Loucy (cell line): ENCODE measurements around the gene ABHD5.
A peak's percentile ranks its signal among the peaks of the same experiment; 100 is the strongest.

Experiments used
- H2AFZ ChIP-seq: fragments of 200-600 bp; sonication (generic); 2 replicates; pipeline ENCODE4 v1.6.0; 2016; ENCODE audit warnings: antibody characterized with exemption, mild to moderate bottlenecking, low read length, moderate library complexity
- H3F3A ChIP-seq: fragments of 200-600 bp; 2 replicates; pipeline ENCODE4 v1.6.0; 2016; ENCODE audit warnings: antibody characterized with exemption, low read depth, mild to moderate bottlenecking
- H3K27me3 ChIP-seq: fragments of 200-600 bp; sonication (generic); 2 replicates; pipeline ENCODE4 v1.6.1; 2014; ENCODE audit warnings: low read length, mild to moderate bottlenecking; ENCODE audit not compliant: insufficient read depth, poor library complexity, severe bottlenecking
- H3K36me3 ChIP-seq: fragments of 200-600 bp; sonication (generic); 2 replicates; pipeline ENCODE4 v1.6.1; 2016; ENCODE audit warnings: low read length; ENCODE audit not compliant: insufficient read depth
- H3K4me1 ChIP-seq: fragments of 200-600 bp; sonication (generic); 2 replicates; pipeline ENCODE4 v1.5.1; 2014; ENCODE audit warnings: low read length, mild to moderate bottlenecking; ENCODE audit not compliant: insufficient read depth, poor library complexity, severe bottlenecking
- H3K4me2 ChIP-seq: fragments of 200-600 bp; sonication (generic); 2 replicates; pipeline ENCODE4 v1.6.0; 2014; ENCODE audit warnings: antibody characterized with exemption, low read length, low read depth, mild to moderate bottlenecking; ENCODE audit not compliant: poor library complexity, severe bottlenecking
- H3K4me3 ChIP-seq: fragments of 200-600 bp; sonication (generic); 2 replicates; pipeline ENCODE4 v1.5.1; 2014; ENCODE audit warnings: low read length, mild to moderate bottlenecking, mixed read lengths; ENCODE audit not compliant: poor library complexity, severe bottlenecking
- H3K79me2 ChIP-seq: fragments of 200-600 bp; sonication (generic); 2 replicates; pipeline ENCODE4 v1.6.1; 2014; ENCODE audit warnings: low read length; ENCODE audit not compliant: insufficient read depth
- H3K9ac ChIP-seq: fragments of 200-600 bp; sonication (generic); 2 replicates; pipeline ENCODE4 v1.6.0; 2014; ENCODE audit warnings: mild to moderate bottlenecking, low read depth, low read length, moderate library complexity; ENCODE audit not compliant: poor library complexity, severe bottlenecking
- H3K9me2 ChIP-seq: fragments of 200-600 bp; sonication (generic); replicated peaks from 2 replicates; pipeline ENCODE4 v1.6.1; 2016; ENCODE audit warnings: low read depth, low read length, mixed read lengths
- H3K9me3 ChIP-seq: fragments of 200-600 bp; sonication (generic); 2 replicates; pipeline ENCODE4 v1.6.1; 2014; ENCODE audit warnings: mild to moderate bottlenecking, antibody characterized with exemption, low read length, low read depth; ENCODE audit not compliant: insufficient read depth
- H4K20me1 ChIP-seq: fragments of 200-600 bp; sonication (generic); 2 replicates; pipeline ENCODE4 v1.6.0; 2014; ENCODE audit warnings: antibody characterized with exemption, low read length, mild to moderate bottlenecking; ENCODE audit not compliant: insufficient read depth, poor library complexity, severe bottlenecking
- EZH2phosphoT487 ChIP-seq: fragments of 200-600 bp; IDR thresholded peaks from 2 replicates; pipeline ENCODE4 v1.6.1; 2018; ENCODE audit warnings: antibody characterized with exemption, mild to moderate bottlenecking, moderate library complexity, borderline replicate concordance
- TF ChIP-seq, protein P1 (sequence below): fragments of 200-600 bp; sonication (generic); conservative IDR thresholded peaks from 2 replicates; pipeline ENCODE4 v1.5.1; 2014; ENCODE audit warnings: mild to moderate bottlenecking, antibody characterized with exemption, low read length

ABHD5 gene

DNA sequence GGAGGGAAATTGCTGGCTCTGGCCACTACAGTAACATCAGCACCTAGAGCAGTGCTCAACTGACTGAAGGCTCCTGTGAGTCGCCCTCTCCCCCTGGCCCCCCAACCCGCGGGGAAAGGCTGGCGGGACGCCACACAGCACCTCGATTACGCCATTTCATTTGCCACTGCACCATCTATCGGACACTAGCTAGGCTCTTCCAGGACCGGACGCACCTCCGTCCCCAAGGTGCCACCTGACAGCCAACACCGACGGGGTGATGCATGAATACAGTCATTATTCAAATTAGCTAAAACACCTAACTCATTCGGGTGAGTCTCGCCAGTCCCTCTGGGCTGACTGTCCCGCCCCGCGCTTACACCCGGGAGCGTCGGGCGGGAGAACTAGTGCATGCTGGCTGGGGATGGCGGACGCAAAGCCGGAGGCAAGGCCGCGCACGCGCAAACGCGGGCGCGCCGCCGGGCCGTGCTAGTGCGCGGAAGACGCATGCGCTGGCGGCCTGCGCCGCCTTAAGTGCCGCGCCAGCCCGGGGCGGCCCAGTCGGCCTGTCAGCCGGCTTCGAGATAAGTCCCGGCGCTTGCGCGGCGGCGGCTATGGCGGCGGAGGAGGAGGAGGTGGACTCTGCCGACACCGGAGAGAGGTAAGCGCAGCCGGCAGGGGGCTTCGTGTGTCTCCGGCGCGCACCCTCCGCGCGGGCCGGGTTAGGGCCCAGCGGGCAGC lies at the start of gene ABHD5:
Gene ABHD5 (plus strand): TSS at position 539 of the 720 bp plus-strand sequence. CDS start 55 bp downstream, at position 594.
- peak within 1 kb of the TSS; percentile 82 for H3K4me2 ChIP-seq
- H3K9me2 ChIP-seq: no peaks in the 10 kb centered on the region
- H3K4me3 ChIP-seq: peak within 1 kb of the TSS; percentile 85
- peaks cover 35% of the 10 kb centered on the region for H3K79me2 ChIP-seq
- peak within 1 kb of the TSS; percentile 74 for H3K9ac ChIP-seq
- TF ChIP-seq, protein P1, sequence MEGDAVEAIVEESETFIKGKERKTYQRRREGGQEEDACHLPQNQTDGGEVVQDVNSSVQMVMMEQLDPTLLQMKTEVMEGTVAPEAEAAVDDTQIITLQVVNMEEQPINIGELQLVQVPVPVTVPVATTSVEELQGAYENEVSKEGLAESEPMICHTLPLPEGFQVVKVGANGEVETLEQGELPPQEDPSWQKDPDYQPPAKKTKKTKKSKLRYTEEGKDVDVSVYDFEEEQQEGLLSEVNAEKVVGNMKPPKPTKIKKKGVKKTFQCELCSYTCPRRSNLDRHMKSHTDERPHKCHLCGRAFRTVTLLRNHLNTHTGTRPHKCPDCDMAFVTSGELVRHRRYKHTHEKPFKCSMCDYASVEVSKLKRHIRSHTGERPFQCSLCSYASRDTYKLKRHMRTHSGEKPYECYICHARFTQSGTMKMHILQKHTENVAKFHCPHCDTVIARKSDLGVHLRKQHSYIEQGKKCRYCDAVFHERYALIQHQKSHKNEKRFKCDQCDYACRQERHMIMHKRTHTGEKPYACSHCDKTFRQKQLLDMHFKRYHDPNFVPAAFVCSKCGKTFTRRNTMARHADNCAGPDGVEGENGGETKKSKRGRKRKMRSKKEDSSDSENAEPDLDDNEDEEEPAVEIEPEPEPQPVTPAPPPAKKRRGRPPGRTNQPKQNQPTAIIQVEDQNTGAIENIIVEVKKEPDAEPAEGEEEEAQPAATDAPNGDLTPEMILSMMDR: peak; percentile 40
- no peak for TF ChIP-seq EZH2phosphoT487
- H4K20me1 ChIP-seq: no peaks in the 10 kb centered on the region
- no peaks in the 10 kb centered on the region for H3F3A ChIP-seq
- no peaks in the 10 kb centered on the region for H3K27me3 ChIP-seq
- H3K36me3 ChIP-seq: no peaks in the 10 kb centered on the region
- no peaks in the 10 kb centered on the region for H3K9me3 ChIP-seq
- peak within 1 kb of the TSS; percentile 96 for H2AFZ ChIP-seq
- peaks cover 41% of the 10 kb centered on the region for H3K4me1 ChIP-seq

DNA sequence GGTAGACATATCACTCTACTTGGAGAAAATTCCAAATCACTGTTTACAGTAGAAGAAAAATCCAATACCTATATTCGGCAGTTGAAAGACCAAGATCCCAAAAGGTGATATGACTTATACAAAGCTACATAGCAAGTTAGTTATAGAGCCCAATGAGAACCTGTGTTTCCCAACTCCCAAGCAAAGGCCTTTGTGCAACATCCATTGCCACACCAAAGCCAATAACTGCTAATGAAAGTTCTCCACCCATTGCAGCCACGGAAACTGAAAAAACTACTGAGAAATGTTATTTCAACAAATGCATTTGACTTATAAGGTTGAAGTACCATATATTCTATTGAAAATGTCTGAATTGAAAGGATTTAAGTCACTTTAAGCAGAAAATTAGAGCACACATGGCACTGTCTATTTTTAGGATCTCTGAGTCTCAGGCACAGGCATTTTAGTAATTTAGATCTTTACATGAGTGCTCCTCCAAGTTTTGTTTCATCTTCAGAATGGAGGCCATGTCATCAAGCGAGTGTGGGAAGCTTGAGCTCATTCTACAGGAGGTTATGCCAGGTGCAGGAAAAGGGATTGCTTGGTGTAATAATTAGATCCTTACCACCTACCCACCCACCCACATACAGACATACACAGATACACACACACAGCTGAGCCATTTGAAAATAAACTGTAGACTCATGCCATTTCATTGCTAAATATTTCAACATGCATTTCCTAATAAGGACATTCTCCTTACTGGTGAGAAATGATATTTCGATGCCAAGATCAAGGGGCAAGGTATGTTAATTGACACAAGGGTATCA lies 49.2 kb upstream of the ABHD5 start:
- Histone ChIP-seq H3K36me3 (no peaks in the 10 kb centered on the region), H3K9me3 (no peaks in the 10 kb centered on the region)

DNA sequence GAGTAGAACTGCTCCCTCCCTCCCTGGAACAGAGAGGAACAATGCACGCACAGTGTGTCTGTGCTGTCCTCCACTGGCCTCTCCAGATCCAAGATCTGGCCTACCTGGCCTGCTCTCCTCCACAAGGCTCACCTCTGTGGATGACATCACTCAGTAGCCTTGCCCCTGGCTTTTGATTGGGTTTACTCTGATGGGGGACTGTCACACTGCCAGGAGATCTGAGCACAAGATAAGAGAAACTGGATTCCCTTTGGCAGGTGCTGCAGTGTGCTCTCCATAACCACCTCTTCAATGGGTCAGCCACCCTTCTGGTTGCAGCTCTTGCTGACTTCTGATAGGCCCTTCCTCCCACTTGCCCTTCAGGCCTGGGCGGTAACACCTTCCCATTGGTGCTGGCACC lies 46.3 kb upstream of the ABHD5 start:
- TF ChIP-seq, protein P1: no peak
- no peak for TF ChIP-seq EZH2phosphoT487
- H3K4me3 ChIP-seq: no peak overlapping the region
- H3K79me2 ChIP-seq: no peaks in the 10 kb centered on the region
- H3K27me3 ChIP-seq: no peaks in the 10 kb centered on the region
- no peaks in the 10 kb centered on the region for H3K4me1 ChIP-seq
- no peaks in the 10 kb centered on the region for H3F3A ChIP-seq
- H3K9me3 ChIP-seq: no peaks in the 10 kb centered on the region
- H4K20me1 ChIP-seq: no peaks in the 10 kb centered on the region
- no peak overlapping the region for H3K9ac ChIP-seq
- H3K4me2 ChIP-seq: no peak overlapping the region
- no peaks in the 10 kb centered on the region for H3K36me3 ChIP-seq
- no peak overlapping the region for H2AFZ ChIP-seq
- H3K9me2 ChIP-seq: no peaks in the 10 kb centered on the region

More for the DNA sequence above, 49.2 kb upstream of the ABHD5 start:
- H3F3A ChIP-seq: no peaks in the 10 kb centered on the region
- no peaks in the 10 kb centered on the region for H4K20me1 ChIP-seq
- H2AFZ ChIP-seq: no peak overlapping the region
- no peak overlapping the region for H3K4me2 ChIP-seq
- peaks cover 4% of the 10 kb centered on the region for H3K4me1 ChIP-seq
- TF ChIP-seq, protein P1: no peak
- TF ChIP-seq EZH2phosphoT487: no peak
- no peaks in the 10 kb centered on the region for H3K9me2 ChIP-seq
- no peaks in the 10 kb centered on the region for H3K79me2 ChIP-seq
- H3K4me3 ChIP-seq: no peak overlapping the region
- H3K27me3 ChIP-seq: no peaks in the 10 kb centered on the region
- no peak overlapping the region for H3K9ac ChIP-seq
